RWPE2 (cell line): ENCODE results near the gene FAM162A.

Experiments used
- ATAC-seq: fragments of 200-7000 bp; cut with Tn5 transposase; 3 replicates; pipeline ENCODE4 v1.9.1; 2021; ENCODE audit warnings: low read depth
- DNase-seq: peaks from one replicate; pipeline ENCODE4 v3.0.0-alpha.2; 2020; ENCODE audit warnings: low spot score
- H3K27ac ChIP-seq: fragments of 450-650 bp; 2 replicates; pipeline ENCODE4 v1.5.1; 2017; ENCODE audit warnings: mild to moderate bottlenecking; ENCODE audit not compliant: poor library complexity, severe bottlenecking
- H3K27me3 ChIP-seq: fragments of 250-450 bp; sonication (Bioruptor Pico); 2 replicates; pipeline ENCODE4 v1.5.1; 2021; ENCODE audit warnings: mild to moderate bottlenecking, moderate library complexity; ENCODE audit not compliant: insufficient read depth, poor library complexity, severe bottlenecking
- H3K36me3 ChIP-seq: fragments of 250-450 bp; sonication (Bioruptor Pico); 2 replicates; pipeline ENCODE4 v1.5.1; 2020; ENCODE audit warnings: low read depth, mild to moderate bottlenecking, moderate library complexity
- H3K4me1 ChIP-seq: fragments of 250-450 bp; sonication (Bioruptor Pico); 2 replicates; pipeline ENCODE4 v1.5.1; 2021; ENCODE audit warnings: mild to moderate bottlenecking, moderate library complexity; ENCODE audit not compliant: insufficient read depth, poor library complexity, severe bottlenecking
- H3K4me3 ChIP-seq: fragments of 250-450 bp; sonication (Bioruptor Pico); 2 replicates; pipeline ENCODE4 v1.5.1; 2021; ENCODE audit warnings: mild to moderate bottlenecking, moderate library complexity; ENCODE audit not compliant: severe bottlenecking
- H3K9me3 ChIP-seq: fragments of 250-450 bp; sonication (Bioruptor Pico); 2 replicates; pipeline ENCODE4 v1.5.1; 2021; ENCODE audit warnings: mild to moderate bottlenecking, moderate library complexity; ENCODE audit not compliant: severe bottlenecking
- CTCF ChIP-seq: fragments of 450-650 bp; IDR thresholded peaks from one replicate; pipeline ENCODE4 v1.5.1; 2017; ENCODE audit warnings: mild to moderate bottlenecking, moderate library complexity; ENCODE audit not compliant: poor library complexity, severe bottlenecking

The FAM162A gene

GRCh38 chr3:122350814-122351418 is 33.1 kb upstream of the FAM162A start:
- Histone ChIP-seq H3K9me3 (no peaks in the 10 kb centered on the region), H3K27ac (no peak overlapping the region), H3K4me3 (no peak overlapping the region), H3K36me3 (no peaks in the 10 kb centered on the region), H3K4me1 (peaks cover 6% of the 10 kb centered on the region), H3K27me3 (no peaks in the 10 kb centered on the region)
- ATAC-seq: peak; percentile 71; the same call in 2 of the 3 replicates
- TF ChIP-seq CTCF: no peak
- DNase-seq: no peak

GRCh38 chr3:122351612-122352011 is 32.4 kb upstream of the FAM162A start:
- no peaks in the 10 kb centered on the region for H3K36me3 ChIP-seq
- H3K4me1 ChIP-seq: peaks cover 6% of the 10 kb centered on the region
- ATAC-seq: no peak
- no peak overlapping the region for H3K4me3 ChIP-seq
- H3K27me3 ChIP-seq: no peaks in the 10 kb centered on the region
- no peak overlapping the region for H3K27ac ChIP-seq
- no peak for DNase-seq
- no peak for TF ChIP-seq CTCF
- H3K9me3 ChIP-seq: no peaks in the 10 kb centered on the region

- ATAC-seq (peak; percentile 60; the same call in 2 of the 3 replicates), DNase-seq (no peak)
- H3K36me3 ChIP-seq: peaks cover 10% of the 10 kb centered on the region
- H3K9me3 ChIP-seq: no peaks in the 10 kb centered on the region
- TF ChIP-seq CTCF: no peak
- H3K27me3 ChIP-seq: no peaks in the 10 kb centered on the region
- no peak overlapping the region for H3K27ac ChIP-seq
- no peak overlapping the region for H3K4me3 ChIP-seq
- peaks cover 6% of the 10 kb centered on the region for H3K4me1 ChIP-seq
Observed at GRCh38 chr3:122353215-122353614, 30.8 kb upstream of the FAM162A start.

GRCh38 chr3:122353893-122354401 is 30.0 kb upstream of the FAM162A start:
- Histone ChIP-seq H3K4me1 (peaks cover 6% of the 10 kb centered on the region), H3K4me3 (no peak overlapping the region), H3K36me3 (peaks cover 17% of the 10 kb centered on the region), H3K27ac (no peak overlapping the region), H3K27me3 (no peaks in the 10 kb centered on the region), H3K9me3 (no peaks in the 10 kb centered on the region)
- DNase-seq (no peak), ATAC-seq (no peak)
- TF ChIP-seq CTCF: no peak

- ATAC-seq (no peak), DNase-seq (no peak)
- TF ChIP-seq CTCF: no peak
- Histone ChIP-seq H3K9me3 (no peaks in the 10 kb centered on the region), H3K4me3 (no peak overlapping the region), H3K27me3 (no peaks in the 10 kb centered on the region), H3K4me1 (peaks cover 6% of the 10 kb centered on the region), H3K36me3 (peaks cover 31% of the 10 kb centered on the region), H3K27ac (no peak overlapping the region)
Observed at GRCh38 chr3:122355612-122356011, 28.4 kb upstream of the FAM162A start.
